ENCODE measurements around the gene UST.
"Not testable (repeated sequence)": the region's sequence is repeated elsewhere in the genome, so short reads cannot be mapped to it uniquely, and the experiment has no call there.

UST gene

DNA sequence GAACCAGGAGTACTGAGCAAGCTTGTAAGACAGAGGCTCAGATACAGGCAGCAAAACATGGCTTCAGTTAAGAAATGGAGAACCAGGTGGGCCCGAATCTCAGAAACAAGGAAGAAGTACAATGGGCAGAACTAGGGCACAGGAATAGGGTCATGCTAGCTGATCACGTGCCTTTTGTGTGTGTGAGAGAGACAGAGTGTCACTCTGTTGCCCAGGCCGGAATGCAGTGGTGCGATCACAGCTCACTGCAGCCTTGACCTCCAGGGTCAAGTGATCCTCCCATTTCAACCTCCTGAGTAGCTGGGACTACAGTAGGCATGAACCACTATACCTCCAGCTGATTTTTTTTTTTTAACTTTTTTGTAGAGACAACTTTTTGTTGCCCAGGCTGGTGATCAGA lies 257.8 kb downstream of the UST start:
- Histone ChIP-seq H3K79me2 (ENCODE audit: insufficient read depth, low read length) (no peaks in the 10 kb centered on the region), H4K20me1 (ENCODE audit: low read depth, low read length) (no peaks in the 10 kb centered on the region), H3F3A (ENCODE audit: insufficient read depth) (no peaks in the 10 kb centered on the region), H3K9me2 (replicated peaks; ENCODE audit: insufficient read depth, low read length) (no peaks in the 10 kb centered on the region), H3K9me3 (ENCODE audit: insufficient read depth, low read length) (peaks cover 6% of the 10 kb centered on the region; the same call in 1 of the 2 replicates), H3K9ac (ENCODE audit: low read length) (no peak overlapping the region), H3K27me3 (ENCODE audit: low read length) (no peaks in the 10 kb centered on the region), H2AFZ (ENCODE audit: low read depth, low read length, severe bottlenecking) (no peak overlapping the region), H3K36me3 (ENCODE audit: low read length) (no peaks in the 10 kb centered on the region), H3K4me3 (ENCODE audit: insufficient read depth, low read length, poor library complexity, severe bottlenecking) (no peak overlapping the region), H3K27ac (ENCODE audit: low read depth, low read length) (no peak overlapping the region), H3K4me2 (ENCODE audit: low read depth, low read length, poor library complexity, severe bottlenecking) (no peak overlapping the region)
- TF ChIP-seq EZH2phosphoT487 (conservative IDR thresholded peaks at IDR 0.05; ENCODE audit: low read length) = no peak
- TF ChIP-seq, protein P1, sequence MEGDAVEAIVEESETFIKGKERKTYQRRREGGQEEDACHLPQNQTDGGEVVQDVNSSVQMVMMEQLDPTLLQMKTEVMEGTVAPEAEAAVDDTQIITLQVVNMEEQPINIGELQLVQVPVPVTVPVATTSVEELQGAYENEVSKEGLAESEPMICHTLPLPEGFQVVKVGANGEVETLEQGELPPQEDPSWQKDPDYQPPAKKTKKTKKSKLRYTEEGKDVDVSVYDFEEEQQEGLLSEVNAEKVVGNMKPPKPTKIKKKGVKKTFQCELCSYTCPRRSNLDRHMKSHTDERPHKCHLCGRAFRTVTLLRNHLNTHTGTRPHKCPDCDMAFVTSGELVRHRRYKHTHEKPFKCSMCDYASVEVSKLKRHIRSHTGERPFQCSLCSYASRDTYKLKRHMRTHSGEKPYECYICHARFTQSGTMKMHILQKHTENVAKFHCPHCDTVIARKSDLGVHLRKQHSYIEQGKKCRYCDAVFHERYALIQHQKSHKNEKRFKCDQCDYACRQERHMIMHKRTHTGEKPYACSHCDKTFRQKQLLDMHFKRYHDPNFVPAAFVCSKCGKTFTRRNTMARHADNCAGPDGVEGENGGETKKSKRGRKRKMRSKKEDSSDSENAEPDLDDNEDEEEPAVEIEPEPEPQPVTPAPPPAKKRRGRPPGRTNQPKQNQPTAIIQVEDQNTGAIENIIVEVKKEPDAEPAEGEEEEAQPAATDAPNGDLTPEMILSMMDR (IDR thresholded peaks at IDR 0.05; ENCODE audit: insufficient read depth, low read length, poor library complexity, severe bottlenecking) = no peak

DNA sequence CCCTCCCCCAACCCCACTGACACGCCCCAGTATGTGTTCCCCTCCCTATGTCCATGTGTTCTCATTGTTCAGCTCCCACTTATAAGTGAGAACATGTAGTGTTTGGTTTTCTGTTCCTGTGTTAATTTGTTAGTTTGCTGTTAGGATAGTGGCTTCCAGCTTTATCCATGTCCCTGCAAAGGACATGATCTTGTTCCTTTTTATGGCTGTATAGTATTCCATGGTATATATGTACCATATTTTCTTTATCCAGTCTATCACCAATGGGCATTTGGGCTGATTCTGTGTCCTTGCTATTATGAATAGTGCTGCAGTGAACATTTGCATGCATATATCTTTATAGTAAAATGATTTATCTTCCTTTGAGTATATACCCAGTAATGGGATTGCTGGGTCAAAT lies 259.4 kb downstream of the UST start:
- not testable (repeated sequence) for H3K36me3 ChIP-seq (ENCODE audit: low read length); H3K27me3 ChIP-seq (ENCODE audit: low read length); H3K4me3 ChIP-seq (ENCODE audit: insufficient read depth, low read length, poor library complexity, severe bottlenecking); H3F3A ChIP-seq (ENCODE audit: insufficient read depth); H2AFZ ChIP-seq (ENCODE audit: low read depth, low read length, severe bottlenecking); H3K79me2 ChIP-seq (ENCODE audit: insufficient read depth, low read length); H3K27ac ChIP-seq (ENCODE audit: low read depth, low read length); H3K9me2 ChIP-seq (replicated peaks; ENCODE audit: insufficient read depth, low read length); H3K4me2 ChIP-seq (ENCODE audit: low read depth, low read length, poor library complexity, severe bottlenecking); H3K9me3 ChIP-seq (ENCODE audit: insufficient read depth, low read length); H3K9ac ChIP-seq (ENCODE audit: low read length); H4K20me1 ChIP-seq (ENCODE audit: low read depth, low read length)

DNA sequence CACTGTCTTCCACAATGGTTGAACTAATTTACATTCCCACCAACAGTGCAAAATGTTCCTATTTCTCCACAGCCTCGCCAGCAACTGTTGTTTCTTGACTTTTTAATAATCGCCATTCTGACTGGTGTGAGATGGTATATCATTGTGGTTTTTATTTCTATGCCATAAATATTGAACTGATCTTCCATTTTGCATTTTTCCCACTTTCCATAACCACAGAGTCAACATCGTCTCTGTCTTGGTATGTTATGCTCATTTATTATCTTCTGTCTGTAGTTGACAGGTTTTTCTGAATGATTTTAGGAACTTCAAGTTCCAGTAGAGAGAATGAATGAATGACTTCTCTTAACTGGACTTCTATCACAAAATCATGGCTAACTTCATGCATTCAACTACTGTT lies 259.8 kb downstream of the UST start:
- no peak overlapping the region for H3K4me3 ChIP-seq (ENCODE audit: insufficient read depth, low read length, poor library complexity, severe bottlenecking)
- no peaks in the 10 kb centered on the region for H3F3A ChIP-seq (ENCODE audit: insufficient read depth)
- H3K9ac ChIP-seq (ENCODE audit: low read length) = no peak overlapping the region
- no peaks in the 10 kb centered on the region for H3K9me2 ChIP-seq (replicated peaks; ENCODE audit: insufficient read depth, low read length)
- no peak overlapping the region for H2AFZ ChIP-seq (ENCODE audit: low read depth, low read length, severe bottlenecking)
- H3K36me3 ChIP-seq (ENCODE audit: low read length) = no peaks in the 10 kb centered on the region
- H3K9me3 ChIP-seq (ENCODE audit: insufficient read depth, low read length) = peaks cover under 1% of the 10 kb centered on the region; the same call in 1 of the 2 replicates
- no peaks in the 10 kb centered on the region for H4K20me1 ChIP-seq (ENCODE audit: low read depth, low read length)
- no peak for TF ChIP-seq EZH2phosphoT487 (conservative IDR thresholded peaks at IDR 0.05; ENCODE audit: low read length)
- TF ChIP-seq, protein P1 (IDR thresholded peaks at IDR 0.05; ENCODE audit: insufficient read depth, low read length, poor library complexity, severe bottlenecking) = no peak
- no peak overlapping the region for H3K4me2 ChIP-seq (ENCODE audit: low read depth, low read length, poor library complexity, severe bottlenecking)
- no peaks in the 10 kb centered on the region for H3K79me2 ChIP-seq (ENCODE audit: insufficient read depth, low read length)
- no peak overlapping the region for H3K27ac ChIP-seq (ENCODE audit: low read depth, low read length)
- H3K27me3 ChIP-seq (ENCODE audit: low read length) = no peaks in the 10 kb centered on the region

DNA sequence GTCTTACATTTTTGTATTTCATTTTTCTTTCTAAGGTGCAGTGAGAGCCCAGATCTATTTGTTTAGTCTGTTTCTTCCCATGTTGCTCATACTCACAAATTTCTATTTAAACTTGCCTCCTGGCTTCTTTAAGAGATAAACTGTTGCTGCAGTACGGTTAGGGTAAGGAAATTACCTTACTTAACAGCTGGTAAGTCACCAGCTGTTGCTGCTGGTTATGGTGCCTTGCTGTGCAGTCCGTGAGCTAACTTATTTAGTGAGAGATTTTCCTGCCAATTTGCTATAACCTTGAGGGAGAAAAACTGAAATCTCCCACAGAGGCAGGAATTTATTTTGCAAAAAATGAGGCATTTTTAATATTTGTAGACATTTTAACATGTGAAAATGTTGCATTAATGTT lies 261.0 kb downstream of the UST start:
- Histone ChIP-seq H3K36me3 (ENCODE audit: low read length) (no peaks in the 10 kb centered on the region), H3F3A (ENCODE audit: insufficient read depth) (no peaks in the 10 kb centered on the region), H3K79me2 (ENCODE audit: insufficient read depth, low read length) (no peaks in the 10 kb centered on the region), H3K9me2 (replicated peaks; ENCODE audit: insufficient read depth, low read length) (no peaks in the 10 kb centered on the region), H3K4me3 (ENCODE audit: insufficient read depth, low read length, poor library complexity, severe bottlenecking) (no peak overlapping the region), H3K9me3 (ENCODE audit: insufficient read depth, low read length) (no peaks in the 10 kb centered on the region), H3K9ac (ENCODE audit: low read length) (no peak overlapping the region), H3K4me2 (ENCODE audit: low read depth, low read length, poor library complexity, severe bottlenecking) (no peak overlapping the region), H3K27me3 (ENCODE audit: low read length) (no peaks in the 10 kb centered on the region), H3K27ac (ENCODE audit: low read depth, low read length) (no peak overlapping the region), H4K20me1 (ENCODE audit: low read depth, low read length) (no peaks in the 10 kb centered on the region), H2AFZ (ENCODE audit: low read depth, low read length, severe bottlenecking) (no peak overlapping the region)
- TF ChIP-seq, protein P1 (IDR thresholded peaks at IDR 0.05; ENCODE audit: insufficient read depth, low read length, poor library complexity, severe bottlenecking) = no peak
- TF ChIP-seq EZH2phosphoT487 (conservative IDR thresholded peaks at IDR 0.05; ENCODE audit: low read length) = no peak

Measured in SU-DHL-6 (cell line).